GM18909 (cell line): ENCODE measurements around the gene AHI1.

Experiments
- ATAC-seq: cut with Tn5 transposase; IDR thresholded peaks from one replicate; pipeline ENCODE4 v1.9.1; 2021; ENCODE audit warnings: mild to moderate bottlenecking; ENCODE audit not compliant: unreplicated experiment, poor library complexity

Gene AHI1

GRCh38 chr6:135243871-135244796 is 253.4 kb downstream of the AHI1 start:
- no peak for ATAC-seq

GRCh38 chr6:135240711-135241110 is 256.8 kb downstream of the AHI1 start:
- ATAC-seq, result no peak

- ATAC-seq, result no peak
Observed at GRCh38 chr6:135236732-135237131, 260.8 kb downstream of the AHI1 start.

- ATAC-seq, result no peak
Observed at GRCh38 chr6:135236319-135236718, 261.2 kb downstream of the AHI1 start.

GRCh38 chr6:135235716-135236115 is 261.8 kb downstream of the AHI1 start:
- no peak for ATAC-seq

GRCh38 chr6:135234492-135234780 is 263.1 kb downstream of the AHI1 start:
- ATAC-seq, result no peak

- ATAC-seq, result peak; percentile 57
Observed at GRCh38 chr6:135233686-135234491, 263.7 kb downstream of the AHI1 start.
